Activated CD4-positive, alpha-beta T cell treated with anti-CD3 and anti-CD28 coated beads, Interleukin-10, Interleukin-2, amounts not matched to agents 100 ng/mL and 50 ng/mL, durations not matched to agents 16 hours and 8 hours (primary cell): ENCODE data around the gene RPUSD1.
A peak's percentile ranks its signal among the peaks of the same experiment; 100 is the strongest.

ENCODE experiments used
- DNase-seq: peaks from one replicate; pipeline ENCODE4 v3.0.0-alpha.2; 2020

RPUSD1 gene

GRCh38 chr16:818592-818991, 30.4 kb upstream of the RPUSD1 start:
- no peak for DNase-seq

GRCh38 chr16:818132-818531, 30.0 kb upstream of the RPUSD1 start:
- DNase-seq = no peak

GRCh38 chr16:817001-817906, 29.1 kb upstream of the RPUSD1 start:
- no peak for DNase-seq

GRCh38 chr16:815861-816260, 27.7 kb upstream of the RPUSD1 start:
- no peak for DNase-seq

GRCh38 chr16:814974-815373, 26.8 kb upstream of the RPUSD1 start:
- no peak for DNase-seq

- DNase-seq = no peak
These were observed 25.8 kb upstream of the RPUSD1 start for GRCh38 chr16:813916-814412.

- peak; percentile 54 for DNase-seq
These were observed 25.2 kb upstream of the RPUSD1 start for GRCh38 chr16:813204-813915.

- no peak for DNase-seq
These were observed 19.9 kb upstream of the RPUSD1 start for GRCh38 chr16:808085-808386.

- DNase-seq = peak; percentile 94
These were observed 19.3 kb upstream of the RPUSD1 start for GRCh38 chr16:807347-808084.

- DNase-seq = no peak
These were observed 17.3 kb upstream of the RPUSD1 start for GRCh38 chr16:805474-805873.

- DNase-seq = no peak
These were observed 16.2 kb upstream of the RPUSD1 start for GRCh38 chr16:804193-805048.

- DNase-seq = no peak
These were observed 15.5 kb upstream of the RPUSD1 start for GRCh38 chr16:803754-804080.

GRCh38 chr16:802914-803753, 15.0 kb upstream of the RPUSD1 start:
- no peak for DNase-seq

GRCh38 chr16:802461-802860, 14.3 kb upstream of the RPUSD1 start:
- DNase-seq = no peak

- DNase-seq = no peak
These were observed 13.6 kb upstream of the RPUSD1 start for GRCh38 chr16:801584-802363.

- no peak for DNase-seq
These were observed 12.8 kb upstream of the RPUSD1 start for GRCh38 chr16:800834-801511.

- DNase-seq = no peak
These were observed 12.0 kb upstream of the RPUSD1 start, which contains the start of gene GNG13 for GRCh38 chr16:799948-800833. Gene GNG13, minus strand, starts transcription at chr16:800734. Its CDS starts 1,657 bp downstream, at chr16:799077.

GRCh38 chr16:799111-799947, 11.1 kb upstream of the RPUSD1 start:
- no peak for DNase-seq
